Left renal cortex interstitium (tissue), 4 donors: ENCODE data around the gene KCNK18. TPM values are rescaled to one million over a fixed set of nuclear protein-coding genes. Genes with fewer than 3 reads are reported as not detected.

ENCODE experiments used
- DNase-seq, 4 donors: peaks; one replicate each; pipeline ENCODE4 v3.0.0-alpha.2; 2013; ENCODE audit warnings: low read depth in 4 of 4, low spot score in 2 of 4, missing footprints in 1 of 4
- polyA plus RNA-seq, 4 donors: library from polyadenylated mRNA; unstranded; fragments of 120-200 nt; gene quantifications; one replicate each; pipeline ENCODE4 v1.2.1, GENCODE V29; 2013; ENCODE audit not compliant: insufficient read length in 4 of 4

The KCNK18 gene
- not detected for polyA plus RNA-seq

DNA sequence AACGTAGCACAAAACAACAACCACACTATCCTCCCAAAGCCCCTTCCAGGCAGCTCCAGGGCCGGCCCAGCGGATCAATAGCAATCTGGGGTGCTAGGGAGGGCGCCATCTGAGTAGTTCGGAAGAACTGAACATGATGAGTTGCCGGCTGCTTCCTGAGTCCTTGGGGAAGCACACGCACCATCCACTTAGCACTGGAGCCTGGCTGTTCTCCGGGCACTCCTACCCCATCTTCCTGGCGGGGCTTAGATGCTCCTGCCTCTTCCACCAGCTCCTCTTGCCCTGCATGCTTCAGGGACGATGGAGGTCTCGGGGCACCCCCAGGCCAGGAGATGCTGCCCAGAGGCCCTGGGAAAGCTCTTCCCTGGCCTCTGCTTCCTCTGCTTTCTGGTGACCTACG lies at the start of gene KCNK18:
Gene KCNK18 (plus strand): TSS at position 301 of the 400 bp plus-strand sequence. CDS start 0 bp downstream, at position 301.
- no peak for DNase-seq

- no peak for DNase-seq
These were observed 49.0 kb upstream of the KCNK18 start for GRCh38 chr10:117148284-117148683.

DNA sequence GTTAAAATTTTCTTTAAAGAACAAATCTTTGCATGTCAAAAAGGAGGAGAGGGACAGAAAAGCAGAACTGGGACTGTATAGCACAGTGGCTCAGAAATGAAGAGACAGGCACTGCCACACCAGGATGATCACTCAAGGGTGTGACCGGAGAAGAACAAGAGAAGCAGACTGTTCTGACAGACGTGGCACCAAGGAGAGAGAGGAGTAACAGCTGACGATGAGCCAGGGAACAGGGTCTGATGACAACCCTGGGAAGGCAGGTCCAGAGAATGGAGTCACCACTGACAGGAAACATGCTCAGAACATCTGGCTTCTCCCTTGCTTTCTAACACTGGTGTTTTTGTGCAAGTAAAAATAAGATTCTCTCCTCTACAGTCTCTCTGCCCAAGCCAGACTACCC lies 44.6 kb upstream of the KCNK18 start:
- no peak for DNase-seq

GRCh38 chr10:117158297-117158696 lies 39.0 kb upstream of the KCNK18 start:
- no peak for DNase-seq

DNA sequence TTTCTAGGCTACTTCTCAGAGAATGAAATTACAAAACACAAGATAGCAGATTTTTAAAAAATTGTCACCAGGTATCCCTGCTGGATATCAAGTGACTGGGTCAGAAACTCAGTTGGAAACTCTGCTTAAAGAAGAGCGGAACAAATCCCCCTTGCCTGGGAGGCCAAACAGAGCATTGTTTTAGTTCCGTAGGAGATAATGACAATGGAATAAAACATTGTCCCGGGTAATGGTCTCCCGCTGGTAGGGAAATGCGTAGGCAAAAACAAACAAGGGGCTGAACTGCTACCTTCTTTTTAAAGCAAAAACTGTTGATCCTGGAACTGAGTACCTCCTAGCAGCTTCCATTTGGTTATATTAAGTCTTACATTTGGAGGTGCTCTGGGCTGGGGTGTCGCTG lies 37.9 kb upstream of the KCNK18 start:
- DNase-seq = no peak

DNA sequence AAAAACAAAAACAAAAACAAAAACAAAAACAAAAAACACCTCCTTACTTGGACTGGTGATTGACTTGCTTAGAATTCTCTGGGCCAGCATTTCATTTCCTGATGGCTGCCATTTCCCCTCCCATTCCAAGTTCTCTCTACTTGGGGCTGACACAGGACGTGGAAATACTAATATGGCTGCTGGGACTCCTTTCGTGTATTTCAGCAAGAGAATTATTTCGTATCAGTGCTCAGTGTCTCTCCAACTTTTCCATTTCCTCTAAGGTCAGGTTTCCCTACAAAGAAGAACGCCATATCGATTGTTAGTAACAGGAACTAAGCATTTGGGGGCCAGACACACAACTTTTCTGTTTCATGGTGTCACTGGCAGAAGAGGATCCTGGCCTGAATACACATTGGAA lies 36.7 kb upstream of the KCNK18 start:
- no peak for DNase-seq

GRCh38 chr10:117161386-117162033 lies 35.8 kb upstream of the KCNK18 start:
- no peak for DNase-seq

- DNase-seq = no peak
These were observed 34.9 kb upstream of the KCNK18 start for GRCh38 chr10:117162093-117163060.

GRCh38 chr10:117163061-117163953 lies 34.0 kb upstream of the KCNK18 start:
- DNase-seq = no peak

- DNase-seq = no peak
These were observed 33.2 kb upstream of the KCNK18 start for GRCh38 chr10:117163954-117164548.

GRCh38 chr10:117164592-117165537 lies 32.4 kb upstream of the KCNK18 start:
- DNase-seq = no peak

- DNase-seq = no peak
These were observed 31.5 kb upstream of the KCNK18 start for GRCh38 chr10:117165538-117166417.

DNA sequence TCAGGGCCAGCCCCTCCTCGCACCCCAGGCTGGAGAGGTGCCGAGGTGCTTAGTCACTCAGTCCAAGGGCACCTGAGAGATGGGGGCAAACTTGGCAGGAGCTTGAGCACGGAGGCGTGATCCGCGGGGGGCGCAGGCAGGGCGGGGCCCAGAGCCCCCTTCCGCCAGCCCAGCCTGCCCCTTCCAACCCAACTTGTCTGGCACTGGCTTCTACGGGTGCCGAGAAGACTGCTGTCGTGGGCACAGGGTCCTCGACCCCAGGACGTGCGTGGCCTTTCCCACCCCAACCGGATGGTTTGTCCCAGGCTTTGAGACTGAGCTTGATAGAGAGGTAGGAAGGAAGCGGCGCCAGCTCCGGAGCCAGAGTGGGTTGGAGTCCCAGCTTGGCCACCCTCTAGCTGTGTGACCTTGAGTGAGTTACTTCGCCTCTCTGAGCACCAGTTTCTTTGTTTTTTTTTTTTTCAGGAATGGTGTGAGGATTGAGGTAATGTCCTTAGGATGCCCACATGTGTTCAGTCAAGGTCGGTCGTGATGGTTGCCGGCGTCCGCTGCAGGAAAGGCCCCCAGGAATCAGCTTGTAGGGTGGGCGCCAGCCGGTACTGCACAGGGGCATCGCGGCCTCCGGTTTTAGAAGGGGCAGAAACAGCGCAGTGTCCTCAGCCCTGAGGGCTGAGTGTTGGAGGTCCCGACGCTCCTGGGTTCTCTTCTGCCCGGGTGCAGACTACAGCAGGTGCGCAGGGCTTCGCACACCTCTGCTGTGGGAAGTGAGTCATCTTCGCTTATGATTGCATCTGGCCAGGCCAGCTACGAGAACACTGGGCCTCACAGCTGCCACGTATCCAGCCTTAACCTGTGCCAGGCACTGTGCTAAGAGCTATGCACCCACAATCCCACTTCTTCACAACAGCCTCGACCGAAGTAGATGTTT lies 30.6 kb upstream of the KCNK18 start:
- no peak for DNase-seq

GRCh38 chr10:117167346-117167788 lies 29.9 kb upstream of the KCNK18 start:
- no peak for DNase-seq

- DNase-seq = no peak
These were observed 29.3 kb upstream of the KCNK18 start for GRCh38 chr10:117167789-117168674.

GRCh38 chr10:117168729-117169128 lies 28.6 kb upstream of the KCNK18 start:
- DNase-seq = no peak
